ENCODE measurements around the gene OLFML2A. TPM values are rescaled to one million over a fixed set of nuclear protein-coding genes. Genes with fewer than 3 reads are reported as not detected.
A peak's percentile ranks its signal among the peaks of the same experiment; 100 is the strongest.
"Not testable (repeated sequence)": the region's sequence is repeated elsewhere in the genome, so short reads cannot be mapped to it uniquely, and the experiment has no call there.

The OLFML2A gene
- total RNA-seq, 1 experiment from 2014 or later = 6.7 TPM

DNA sequence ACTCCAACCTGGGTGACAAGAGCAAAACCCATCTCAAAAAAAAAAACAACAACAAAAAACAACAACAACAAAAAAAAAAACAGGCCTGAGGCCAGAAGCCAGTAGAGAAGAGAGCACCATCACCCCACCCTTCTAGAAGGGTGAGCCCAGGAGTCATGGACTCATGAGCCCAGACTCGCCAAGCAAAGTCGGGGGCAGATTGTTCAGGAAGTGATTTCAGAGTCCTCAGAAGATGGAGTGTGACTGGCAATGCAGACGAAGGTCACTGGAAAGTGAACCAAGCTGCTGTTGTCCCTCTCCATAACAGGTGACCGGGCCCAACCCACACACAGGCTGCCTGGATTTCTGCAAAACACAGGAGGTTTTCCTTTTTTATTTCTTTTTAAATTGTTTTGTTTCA is 67.4 kb downstream of the OLFML2A start:
- peak overlapping the region; percentile 24; the same call in 1 of the 2 replicates for H3K27ac Mint-ChIP-seq
- no peaks in the 10 kb centered on the region for H3K9me3 Mint-ChIP-seq
- POLR2A ChIA-PET = no interaction called here

DNA sequence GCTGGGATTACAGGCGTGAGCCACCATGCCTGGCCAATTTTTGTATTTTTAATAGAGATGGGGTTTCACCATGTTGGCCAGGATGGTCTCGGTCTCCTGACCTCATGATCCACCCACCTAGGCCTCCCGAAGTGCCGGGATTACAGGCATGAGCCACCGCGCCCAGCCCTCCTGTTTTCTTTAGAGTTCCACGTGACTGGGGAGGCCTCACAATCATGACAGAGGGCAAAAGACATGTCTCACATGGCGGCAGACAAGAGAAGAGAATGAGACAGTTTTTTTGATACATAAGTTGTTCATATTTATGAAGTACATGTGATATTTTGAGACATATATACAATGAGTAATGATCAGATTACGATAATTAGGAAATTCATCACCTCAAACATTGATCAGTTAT is 69.5 kb downstream of the OLFML2A start:
- H3K4me1 Mint-ChIP-seq; H3K4me3 Mint-ChIP-seq; H3K27me3 Mint-ChIP-seq (ENCODE audit: low read depth); DNase-seq (ENCODE audit: low spot score); POLR2A ChIA-PET; H3K36me3 Mint-ChIP-seq; H3K9me3 Mint-ChIP-seq; H3K27ac Mint-ChIP-seq; ATAC-seq: not testable (repeated sequence)
- CTCF ChIA-PET = interaction anchor here (0.7 to 12.9 kb wide), 4 partner anchors 7 to 72 kb away, joined by 3 to 935 read pairs (median 143); partner anchors contain the start of genes NR6A1, OLFML2A and WDR38

More for the DNA sequence above, 67.4 kb downstream of the OLFML2A start:
- Mint-ChIP-seq H3K4me3 (no peak overlapping the region), H3K36me3 (no peaks in the 10 kb centered on the region), H3K27me3 (ENCODE audit: low read depth) (no peaks in the 10 kb centered on the region), H3K4me1 (peaks cover 3% of the 10 kb centered on the region; the same call in 1 of the 2 replicates)
- CTCF ChIA-PET = interaction anchor here (11.4 kb wide), 1 partner anchor 9 kb away, joined by 283 read pairs; the partner anchor contains the start of gene WDR38
- no peak for ATAC-seq
- no peak for DNase-seq (ENCODE audit: low spot score)
- TF ChIP-seq CBFB (CRISPR knock-in tag; IDR thresholded peaks at IDR 0.05; ENCODE audit: low read depth) (no peak), TEAD4 (CRISPR knock-in tag; IDR thresholded peaks at IDR 0.05) (no peak), MXD4 (CRISPR knock-in tag; IDR thresholded peaks at IDR 0.05; ENCODE audit: borderline replicate concordance) (no peak), FOXJ3 (CRISPR knock-in tag; IDR thresholded peaks at IDR 0.05; ENCODE audit: borderline replicate concordance) (no peak), ZNF232 (CRISPR knock-in tag; IDR thresholded peaks at IDR 0.05) (no peak), JAZF1 (CRISPR knock-in tag; IDR thresholded peaks at IDR 0.05) (no peak), GABPB1 (CRISPR knock-in tag; IDR thresholded peaks at IDR 0.05) (no peak)
- TF ChIP-seq, protein P1, sequence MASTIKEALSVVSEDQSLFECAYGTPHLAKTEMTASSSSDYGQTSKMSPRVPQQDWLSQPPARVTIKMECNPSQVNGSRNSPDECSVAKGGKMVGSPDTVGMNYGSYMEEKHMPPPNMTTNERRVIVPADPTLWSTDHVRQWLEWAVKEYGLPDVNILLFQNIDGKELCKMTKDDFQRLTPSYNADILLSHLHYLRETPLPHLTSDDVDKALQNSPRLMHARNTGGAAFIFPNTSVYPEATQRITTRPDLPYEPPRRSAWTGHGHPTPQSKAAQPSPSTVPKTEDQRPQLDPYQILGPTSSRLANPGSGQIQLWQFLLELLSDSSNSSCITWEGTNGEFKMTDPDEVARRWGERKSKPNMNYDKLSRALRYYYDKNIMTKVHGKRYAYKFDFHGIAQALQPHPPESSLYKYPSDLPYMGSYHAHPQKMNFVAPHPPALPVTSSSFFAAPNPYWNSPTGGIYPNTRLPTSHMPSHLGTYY (CRISPR knock-in tag; IDR thresholded peaks at IDR 0.05) = no peak
- TF ChIP-seq, protein P2, sequence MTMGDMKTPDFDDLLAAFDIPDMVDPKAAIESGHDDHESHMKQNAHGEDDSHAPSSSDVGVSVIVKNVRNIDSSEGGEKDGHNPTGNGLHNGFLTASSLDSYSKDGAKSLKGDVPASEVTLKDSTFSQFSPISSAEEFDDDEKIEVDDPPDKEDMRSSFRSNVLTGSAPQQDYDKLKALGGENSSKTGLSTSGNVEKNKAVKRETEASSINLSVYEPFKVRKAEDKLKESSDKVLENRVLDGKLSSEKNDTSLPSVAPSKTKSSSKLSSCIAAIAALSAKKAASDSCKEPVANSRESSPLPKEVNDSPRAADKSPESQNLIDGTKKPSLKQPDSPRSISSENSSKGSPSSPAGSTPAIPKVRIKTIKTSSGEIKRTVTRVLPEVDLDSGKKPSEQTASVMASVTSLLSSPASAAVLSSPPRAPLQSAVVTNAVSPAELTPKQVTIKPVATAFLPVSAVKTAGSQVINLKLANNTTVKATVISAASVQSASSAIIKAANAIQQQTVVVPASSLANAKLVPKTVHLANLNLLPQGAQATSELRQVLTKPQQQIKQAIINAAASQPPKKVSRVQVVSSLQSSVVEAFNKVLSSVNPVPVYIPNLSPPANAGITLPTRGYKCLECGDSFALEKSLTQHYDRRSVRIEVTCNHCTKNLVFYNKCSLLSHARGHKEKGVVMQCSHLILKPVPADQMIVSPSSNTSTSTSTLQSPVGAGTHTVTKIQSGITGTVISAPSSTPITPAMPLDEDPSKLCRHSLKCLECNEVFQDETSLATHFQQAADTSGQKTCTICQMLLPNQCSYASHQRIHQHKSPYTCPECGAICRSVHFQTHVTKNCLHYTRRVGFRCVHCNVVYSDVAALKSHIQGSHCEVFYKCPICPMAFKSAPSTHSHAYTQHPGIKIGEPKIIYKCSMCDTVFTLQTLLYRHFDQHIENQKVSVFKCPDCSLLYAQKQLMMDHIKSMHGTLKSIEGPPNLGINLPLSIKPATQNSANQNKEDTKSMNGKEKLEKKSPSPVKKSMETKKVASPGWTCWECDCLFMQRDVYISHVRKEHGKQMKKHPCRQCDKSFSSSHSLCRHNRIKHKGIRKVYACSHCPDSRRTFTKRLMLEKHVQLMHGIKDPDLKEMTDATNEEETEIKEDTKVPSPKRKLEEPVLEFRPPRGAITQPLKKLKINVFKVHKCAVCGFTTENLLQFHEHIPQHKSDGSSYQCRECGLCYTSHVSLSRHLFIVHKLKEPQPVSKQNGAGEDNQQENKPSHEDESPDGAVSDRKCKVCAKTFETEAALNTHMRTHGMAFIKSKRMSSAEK (CRISPR knock-in tag; IDR thresholded peaks at IDR 0.05; ENCODE audit: borderline replicate concordance) = no peak
- TF ChIP-seq, protein P3, sequence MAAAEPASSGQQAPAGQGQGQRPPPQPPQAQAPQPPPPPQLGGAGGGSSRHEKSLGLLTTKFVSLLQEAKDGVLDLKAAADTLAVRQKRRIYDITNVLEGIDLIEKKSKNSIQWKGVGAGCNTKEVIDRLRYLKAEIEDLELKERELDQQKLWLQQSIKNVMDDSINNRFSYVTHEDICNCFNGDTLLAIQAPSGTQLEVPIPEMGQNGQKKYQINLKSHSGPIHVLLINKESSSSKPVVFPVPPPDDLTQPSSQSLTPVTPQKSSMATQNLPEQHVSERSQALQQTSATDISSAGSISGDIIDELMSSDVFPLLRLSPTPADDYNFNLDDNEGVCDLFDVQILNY (CRISPR knock-in tag; IDR thresholded peaks at IDR 0.05) = no peak

DNA sequence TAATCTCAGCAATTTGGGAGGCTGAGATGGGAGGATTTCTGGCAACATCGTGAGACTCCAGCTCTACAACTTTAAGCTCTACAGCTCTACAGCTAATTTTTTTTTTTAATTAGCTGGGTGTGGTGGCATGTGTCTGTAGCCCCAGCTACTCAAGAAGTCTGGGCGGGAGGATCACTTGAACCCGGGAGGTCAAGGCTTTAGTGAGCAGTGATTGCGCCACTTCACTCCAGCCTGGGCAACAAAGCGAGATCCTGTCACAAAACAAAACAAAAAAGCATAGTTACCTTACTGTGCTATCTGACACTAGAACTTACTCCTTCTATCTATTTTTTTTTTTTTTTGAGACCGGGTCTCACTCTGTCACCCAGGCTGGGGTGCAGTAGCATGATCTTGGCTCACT is 70.0 kb downstream of the OLFML2A start:
- Mint-ChIP-seq H3K27ac (no peak overlapping the region), H3K4me3 (no peak overlapping the region), H3K4me1 (peaks cover 5% of the 10 kb centered on the region), H3K9me3 (no peaks in the 10 kb centered on the region), H3K27me3 (ENCODE audit: low read depth) (no peaks in the 10 kb centered on the region), H3K36me3 (no peaks in the 10 kb centered on the region)
- no peak for ATAC-seq
- CTCF ChIA-PET = interaction anchor here (1.4 to 12.9 kb wide), 3 partner anchors 6 to 73 kb away, joined by 3 to 935 read pairs (median 283); partner anchors contain the start of genes NR6A1, OLFML2A and WDR38
- POLR2A ChIA-PET = no interaction called here
- no peak for DNase-seq (ENCODE audit: low spot score)
- TF ChIP-seq, protein P4, sequence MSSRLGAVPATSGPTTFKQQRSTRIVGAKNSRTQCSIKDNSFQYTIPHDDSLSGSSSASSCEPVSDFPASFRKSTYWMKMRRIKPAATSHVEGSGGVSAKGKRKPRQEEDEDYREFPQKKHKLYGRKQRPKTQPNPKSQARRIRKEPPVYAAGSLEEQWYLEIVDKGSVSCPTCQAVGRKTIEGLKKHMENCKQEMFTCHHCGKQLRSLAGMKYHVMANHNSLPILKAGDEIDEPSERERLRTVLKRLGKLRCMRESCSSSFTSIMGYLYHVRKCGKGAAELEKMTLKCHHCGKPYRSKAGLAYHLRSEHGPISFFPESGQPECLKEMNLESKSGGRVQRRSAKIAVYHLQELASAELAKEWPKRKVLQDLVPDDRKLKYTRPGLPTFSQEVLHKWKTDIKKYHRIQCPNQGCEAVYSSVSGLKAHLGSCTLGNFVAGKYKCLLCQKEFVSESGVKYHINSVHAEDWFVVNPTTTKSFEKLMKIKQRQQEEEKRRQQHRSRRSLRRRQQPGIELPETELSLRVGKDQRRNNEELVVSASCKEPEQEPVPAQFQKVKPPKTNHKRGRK (CRISPR knock-in tag; IDR thresholded peaks at IDR 0.05; ENCODE audit: borderline replicate concordance) = no peak
- no peak for TF ChIP-seq NFYB (CRISPR knock-in tag; conservative IDR thresholded peaks at IDR 0.05; ENCODE audit: low read depth)
- TF ChIP-seq, protein P5, sequence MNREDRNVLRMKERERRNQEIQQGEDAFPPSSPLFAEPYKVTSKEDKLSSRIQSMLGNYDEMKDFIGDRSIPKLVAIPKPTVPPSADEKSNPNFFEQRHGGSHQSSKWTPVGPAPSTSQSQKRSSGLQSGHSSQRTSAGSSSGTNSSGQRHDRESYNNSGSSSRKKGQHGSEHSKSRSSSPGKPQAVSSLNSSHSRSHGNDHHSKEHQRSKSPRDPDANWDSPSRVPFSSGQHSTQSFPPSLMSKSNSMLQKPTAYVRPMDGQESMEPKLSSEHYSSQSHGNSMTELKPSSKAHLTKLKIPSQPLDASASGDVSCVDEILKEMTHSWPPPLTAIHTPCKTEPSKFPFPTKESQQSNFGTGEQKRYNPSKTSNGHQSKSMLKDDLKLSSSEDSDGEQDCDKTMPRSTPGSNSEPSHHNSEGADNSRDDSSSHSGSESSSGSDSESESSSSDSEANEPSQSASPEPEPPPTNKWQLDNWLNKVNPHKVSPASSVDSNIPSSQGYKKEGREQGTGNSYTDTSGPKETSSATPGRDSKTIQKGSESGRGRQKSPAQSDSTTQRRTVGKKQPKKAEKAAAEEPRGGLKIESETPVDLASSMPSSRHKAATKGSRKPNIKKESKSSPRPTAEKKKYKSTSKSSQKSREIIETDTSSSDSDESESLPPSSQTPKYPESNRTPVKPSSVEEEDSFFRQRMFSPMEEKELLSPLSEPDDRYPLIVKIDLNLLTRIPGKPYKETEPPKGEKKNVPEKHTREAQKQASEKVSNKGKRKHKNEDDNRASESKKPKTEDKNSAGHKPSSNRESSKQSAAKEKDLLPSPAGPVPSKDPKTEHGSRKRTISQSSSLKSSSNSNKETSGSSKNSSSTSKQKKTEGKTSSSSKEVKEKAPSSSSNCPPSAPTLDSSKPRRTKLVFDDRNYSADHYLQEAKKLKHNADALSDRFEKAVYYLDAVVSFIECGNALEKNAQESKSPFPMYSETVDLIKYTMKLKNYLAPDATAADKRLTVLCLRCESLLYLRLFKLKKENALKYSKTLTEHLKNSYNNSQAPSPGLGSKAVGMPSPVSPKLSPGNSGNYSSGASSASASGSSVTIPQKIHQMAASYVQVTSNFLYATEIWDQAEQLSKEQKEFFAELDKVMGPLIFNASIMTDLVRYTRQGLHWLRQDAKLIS (CRISPR knock-in tag; IDR thresholded peaks at IDR 0.05; ENCODE audit: borderline replicate concordance) = no peak
- TF ChIP-seq MXD4 (CRISPR knock-in tag; IDR thresholded peaks at IDR 0.05; ENCODE audit: borderline replicate concordance) = no peak
- TF ChIP-seq ZNF416 (CRISPR knock-in tag; IDR thresholded peaks at IDR 0.05) = no peak
- TF ChIP-seq CBFB (CRISPR knock-in tag; IDR thresholded peaks at IDR 0.05; ENCODE audit: low read depth) = no peak
- no peak for TF ChIP-seq SOX15 (CRISPR knock-in tag; IDR thresholded peaks at IDR 0.05)
- TF ChIP-seq CREM (CRISPR knock-in tag; IDR thresholded peaks at IDR 0.05) = no peak
- TF ChIP-seq ZNF263 (CRISPR knock-in tag; IDR thresholded peaks at IDR 0.05; ENCODE audit: low read depth) = no peak
- no peak for TF ChIP-seq ZNF671 (CRISPR knock-in tag; IDR thresholded peaks at IDR 0.05)
- no peak for TF ChIP-seq NFE2L1 (CRISPR knock-in tag; IDR thresholded peaks at IDR 0.05)
- TF ChIP-seq, protein P6, sequence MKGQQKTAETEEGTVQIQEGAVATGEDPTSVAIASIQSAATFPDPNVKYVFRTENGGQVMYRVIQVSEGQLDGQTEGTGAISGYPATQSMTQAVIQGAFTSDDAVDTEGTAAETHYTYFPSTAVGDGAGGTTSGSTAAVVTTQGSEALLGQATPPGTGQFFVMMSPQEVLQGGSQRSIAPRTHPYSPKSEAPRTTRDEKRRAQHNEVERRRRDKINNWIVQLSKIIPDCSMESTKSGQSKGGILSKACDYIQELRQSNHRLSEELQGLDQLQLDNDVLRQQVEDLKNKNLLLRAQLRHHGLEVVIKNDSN (CRISPR knock-in tag; IDR thresholded peaks at IDR 0.05) = no peak

All from WTC11 (cell line).